ENCODE measurements around the gene MTX1. TPM values are rescaled to one million over a fixed set of nuclear protein-coding genes. Genes with fewer than 3 reads are reported as not detected.
A peak's percentile ranks its signal among the peaks of the same experiment; 100 is the strongest.

Gene MTX1
- polyA plus RNA-seq, 1 donor (not counting 4 experiments of a cell fraction or from before 2014, with no cell fraction given), result 43.4 TPM

DNA sequence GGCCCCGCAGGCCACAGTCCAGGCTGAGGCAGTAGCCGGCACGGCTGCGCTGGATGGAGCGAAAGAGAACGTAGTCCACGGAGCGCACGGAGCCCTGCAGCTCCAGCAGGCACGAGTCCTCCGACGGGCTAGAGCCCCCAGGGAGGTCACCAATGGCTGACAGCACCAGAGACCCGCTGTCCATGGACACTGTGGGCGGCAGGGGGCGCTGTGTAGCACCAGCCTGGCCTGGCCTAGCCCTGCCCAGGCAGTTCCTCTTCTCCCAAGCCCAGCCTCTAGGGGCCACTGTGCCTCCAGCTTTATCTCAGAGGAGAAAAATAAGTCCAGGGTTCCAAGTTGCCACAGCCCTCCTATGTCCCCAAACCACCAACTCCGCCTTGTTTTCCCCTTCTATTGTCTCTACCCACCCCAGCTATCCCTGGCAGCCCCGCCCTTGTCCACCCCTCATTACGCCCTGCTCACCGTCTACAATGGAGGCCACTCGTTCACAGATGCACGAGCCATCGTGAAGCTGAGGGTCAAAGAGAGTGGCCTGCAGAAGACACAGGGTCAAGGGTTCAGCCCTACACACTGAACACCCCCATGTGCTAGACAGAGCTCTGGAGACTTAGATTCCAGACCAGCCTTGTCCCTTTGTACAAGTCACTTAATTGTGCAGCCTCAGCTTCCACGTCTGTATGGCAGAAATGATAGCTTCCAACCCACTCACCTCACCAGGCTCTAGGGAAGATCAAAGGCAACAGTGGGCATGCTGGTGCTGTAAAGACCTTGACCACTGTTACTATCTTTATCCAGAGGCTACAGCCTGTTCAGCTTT is 42.3 kb downstream of the MTX1 start:
- peak; percentile 34 for FAIRE-seq

GRCh38 chr1:155251566-155251965 is 43.1 kb downstream of the MTX1 start:
- H3K9me3 ChIP-seq (ENCODE audit: control insufficient read depth, low read depth, low read length), result no peaks in the 10 kb centered on the region
- dilution Hi-C loops (cut with MboI; ENCODE audit: extremely low pct_ligation_motif_present, low sequenced_read_pairs), result no loop called here
- H3K27ac ChIP-seq (ENCODE audit: control insufficient read depth, insufficient read depth, low read length), result no peak overlapping the region
- H3K9ac ChIP-seq (ENCODE audit: control insufficient read depth, extremely low read depth, insufficient read depth, low read length), result no peak overlapping the region
- H3K36me3 ChIP-seq (ENCODE audit: control insufficient read depth in 2 of 2, extremely low read depth in 1 of 2, insufficient read depth in 2 of 2, low read length in 2 of 2), result peaks cover 13 to 19% of the 10 kb centered on the region in 2 experiments
- FAIRE-seq, result no peak
- H2AFZ ChIP-seq (ENCODE audit: control insufficient read depth, low read length), result no peak overlapping the region
- no peak for DNase-seq (ENCODE audit: low read depth, low spot score)
- TF ChIP-seq EZH2 (IDR thresholded peaks at IDR 0.05; ENCODE audit: low read length), result no peak
- TF ChIP-seq CTCF (optimal IDR thresholded peaks at IDR 0.05 in 1 of 3, IDR thresholded peaks at IDR 0.05 in 1 of 3, conservative IDR thresholded peaks at IDR 0.05 in 1 of 3; ENCODE audit: extremely low read depth in 1 of 3, insufficient read depth in 2 of 3, low read length in 3 of 3), result no peak
- peaks cover 19% of the 10 kb centered on the region for H3K4me1 ChIP-seq (ENCODE audit: control insufficient read depth, extremely low read depth, insufficient read depth, low read length)
- no peak overlapping the region for H3K4me3 ChIP-seq (ENCODE audit: control insufficient read depth in 2 of 3, extremely low read depth in 1 of 3, insufficient read depth in 2 of 3, low read depth in 1 of 3, low read length in 3 of 3)
- no peaks in the 10 kb centered on the region for H3K9me1 ChIP-seq (ENCODE audit: control insufficient read depth, extremely low read depth, insufficient read depth, low read length)
- H3K27me3 ChIP-seq (ENCODE audit: control insufficient read depth, extremely low read depth, insufficient read depth, low read length), result no peaks in the 10 kb centered on the region
- no peaks in the 10 kb centered on the region for H4K20me1 ChIP-seq (ENCODE audit: control insufficient read depth, extremely low read depth, insufficient read depth, low read length)
- H3K79me2 ChIP-seq (ENCODE audit: control insufficient read depth, insufficient read depth, low read length), result peaks cover 13% of the 10 kb centered on the region
- no peak overlapping the region for H3K4me2 ChIP-seq (ENCODE audit: control insufficient read depth, extremely low read depth, insufficient read depth, low read depth, low read length)

More for the DNA sequence above, 42.3 kb downstream of the MTX1 start:
- no peaks in the 10 kb centered on the region for H3K9me3 ChIP-seq (ENCODE audit: control insufficient read depth, low read depth, low read length)
- H3K9ac ChIP-seq (ENCODE audit: control insufficient read depth, extremely low read depth, insufficient read depth, low read length), result no peak overlapping the region
- H3K4me2 ChIP-seq (ENCODE audit: control insufficient read depth, extremely low read depth, insufficient read depth, low read depth, low read length), result no peak overlapping the region
- H3K9me1 ChIP-seq (ENCODE audit: control insufficient read depth, extremely low read depth, insufficient read depth, low read length), result no peaks in the 10 kb centered on the region
- no peak overlapping the region for H2AFZ ChIP-seq (ENCODE audit: control insufficient read depth, low read length)
- no peaks in the 10 kb centered on the region for H4K20me1 ChIP-seq (ENCODE audit: control insufficient read depth, extremely low read depth, insufficient read depth, low read length)
- H3K27ac ChIP-seq (ENCODE audit: control insufficient read depth, insufficient read depth, low read length), result no peak overlapping the region
- peak; percentile 64 for DNase-seq (ENCODE audit: low read depth, low spot score)
- dilution Hi-C loops (cut with MboI; ENCODE audit: extremely low pct_ligation_motif_present, low sequenced_read_pairs), result no loop called here
- no peak overlapping the region for H3K4me3 ChIP-seq (ENCODE audit: control insufficient read depth in 2 of 3, extremely low read depth in 1 of 3, insufficient read depth in 2 of 3, low read depth in 1 of 3, low read length in 3 of 3)
- no peak for TF ChIP-seq EZH2 (IDR thresholded peaks at IDR 0.05; ENCODE audit: low read length)
- peak; percentile 99 to 100 (median 100) for TF ChIP-seq CTCF (optimal IDR thresholded peaks at IDR 0.05 in 1 of 3, IDR thresholded peaks at IDR 0.05 in 1 of 3, conservative IDR thresholded peaks at IDR 0.05 in 1 of 3; ENCODE audit: extremely low read depth in 1 of 3, insufficient read depth in 2 of 3, low read length in 3 of 3)
- H3K36me3 ChIP-seq (ENCODE audit: control insufficient read depth in 2 of 2, extremely low read depth in 1 of 2, insufficient read depth in 2 of 2, low read length in 2 of 2), result peaks cover 11 to 19% of the 10 kb centered on the region in 2 experiments
- H3K79me2 ChIP-seq (ENCODE audit: control insufficient read depth, insufficient read depth, low read length), result peaks cover 13% of the 10 kb centered on the region
- H3K27me3 ChIP-seq (ENCODE audit: control insufficient read depth, extremely low read depth, insufficient read depth, low read length), result no peaks in the 10 kb centered on the region
- H3K4me1 ChIP-seq (ENCODE audit: control insufficient read depth, extremely low read depth, insufficient read depth, low read length), result peaks cover 13% of the 10 kb centered on the region

All from keratinocyte (primary cell).